GM19438 (cell line): Measurements from ENCODE around the gene SOX18.

ENCODE experiments used
- ATAC-seq: cut with Tn5 transposase; IDR thresholded peaks from one replicate; pipeline ENCODE4 v1.9.1; 2021; ENCODE audit warnings: low read depth; ENCODE audit not compliant: unreplicated experiment

The SOX18 gene

DNA sequence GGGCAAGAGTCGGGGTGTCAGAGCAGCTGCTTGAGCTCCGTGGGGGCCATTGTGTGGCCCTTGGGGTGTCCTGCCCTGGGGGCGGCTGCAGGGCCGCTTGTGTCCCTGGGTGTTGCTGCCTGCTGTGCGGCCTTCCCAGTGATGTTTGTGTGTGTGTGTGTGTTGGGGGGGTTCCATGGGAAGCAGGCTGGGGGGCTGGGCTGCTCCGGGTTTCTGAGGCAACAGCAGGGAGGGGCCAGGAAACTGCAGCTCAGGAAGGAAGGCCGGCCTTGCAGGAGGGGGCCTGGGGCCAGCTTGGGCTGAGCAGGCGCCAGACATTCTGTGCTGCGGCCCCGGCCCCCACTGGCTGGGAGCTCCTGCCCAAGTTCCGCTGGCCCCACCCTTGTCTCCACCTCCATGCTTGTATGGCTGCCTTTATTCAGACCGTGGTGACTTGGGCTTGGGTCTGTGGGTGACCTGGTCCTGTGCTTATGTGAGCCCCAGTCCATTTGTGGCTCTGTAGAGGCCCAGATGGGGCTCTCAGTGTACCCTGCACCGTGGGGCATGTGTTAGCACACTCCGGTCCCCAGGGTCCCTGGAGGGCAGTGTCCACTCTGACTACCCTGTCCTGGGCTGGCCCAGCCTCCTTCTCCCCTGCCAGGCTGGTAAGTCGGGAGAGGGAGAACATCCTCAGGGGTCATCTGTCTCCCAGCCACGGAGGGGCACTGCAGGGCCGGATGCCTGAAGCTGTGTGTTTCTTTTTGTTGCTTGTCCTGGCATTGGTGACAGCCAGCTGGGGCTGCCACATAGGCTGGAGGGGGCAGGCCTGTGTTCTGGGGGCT lies 4.6 kb upstream of the SOX18 start:
- ATAC-seq, result no peak

GRCh38 chr20:64052987-64053840 lies 3.8 kb upstream of the SOX18 start:
- ATAC-seq, result no peak

DNA sequence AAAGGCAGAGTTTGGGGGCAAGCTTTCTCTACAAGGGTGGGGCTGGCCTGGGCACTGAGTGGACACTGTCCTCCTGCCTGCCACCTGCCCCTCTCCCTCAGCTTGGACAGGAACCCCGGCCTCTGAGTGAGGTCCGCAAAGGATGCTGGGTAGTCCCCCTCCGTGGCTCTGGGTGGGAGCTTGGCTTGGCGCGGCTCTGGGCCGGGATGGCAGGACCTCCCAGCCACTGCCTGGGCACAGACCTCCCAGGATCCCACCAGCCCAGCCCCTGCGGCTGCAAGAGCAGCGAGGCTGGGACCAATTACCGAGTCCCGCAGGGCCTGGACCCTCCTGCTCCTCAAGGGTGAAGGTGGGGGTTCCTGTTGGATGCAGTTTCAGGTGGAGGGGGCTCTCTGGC lies 2.9 kb upstream of the SOX18 start:
- ATAC-seq, result no peak

DNA sequence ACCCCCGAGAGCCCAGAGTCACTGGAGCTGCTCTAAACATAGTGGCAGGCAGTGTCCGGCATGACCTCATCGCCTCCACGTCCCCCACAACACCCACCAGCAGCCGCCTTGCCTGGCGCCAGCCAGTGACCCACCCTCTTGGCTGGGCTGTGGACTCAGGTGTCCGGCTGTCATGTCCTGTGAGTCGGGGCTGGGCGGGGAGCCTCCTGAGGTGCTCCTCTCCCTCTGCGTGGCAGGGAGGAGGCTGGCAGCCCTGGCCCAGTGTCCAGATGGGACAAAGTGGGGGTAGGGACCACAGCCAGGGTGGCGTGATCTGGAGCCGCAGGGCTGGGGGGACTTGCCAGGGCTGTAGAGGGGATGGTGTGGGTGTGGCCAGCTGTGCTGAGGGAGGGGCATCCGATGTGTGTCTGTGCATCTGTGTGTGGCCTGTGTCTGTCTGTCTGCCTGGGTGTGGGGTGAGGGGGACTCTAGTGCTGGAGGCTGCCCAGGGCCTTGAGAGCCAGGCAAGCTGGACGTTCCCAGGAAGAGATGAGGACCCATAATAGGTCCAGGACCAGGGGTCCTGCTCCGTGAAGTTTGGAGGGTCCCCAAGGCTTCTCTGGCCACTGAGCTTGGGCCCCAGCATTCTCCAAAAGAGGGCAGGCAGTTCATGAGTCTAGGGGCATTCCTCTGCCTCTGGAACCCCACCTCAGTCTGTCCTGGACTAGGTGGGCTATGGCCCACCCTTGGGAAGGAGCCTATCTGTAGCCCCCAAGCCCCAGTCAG lies 2.3 kb upstream of the SOX18 start:
- no peak for ATAC-seq

- no peak for ATAC-seq
These were observed 1.6 kb upstream of the SOX18 start for GRCh38 chr20:64051033-64051452.

DNA sequence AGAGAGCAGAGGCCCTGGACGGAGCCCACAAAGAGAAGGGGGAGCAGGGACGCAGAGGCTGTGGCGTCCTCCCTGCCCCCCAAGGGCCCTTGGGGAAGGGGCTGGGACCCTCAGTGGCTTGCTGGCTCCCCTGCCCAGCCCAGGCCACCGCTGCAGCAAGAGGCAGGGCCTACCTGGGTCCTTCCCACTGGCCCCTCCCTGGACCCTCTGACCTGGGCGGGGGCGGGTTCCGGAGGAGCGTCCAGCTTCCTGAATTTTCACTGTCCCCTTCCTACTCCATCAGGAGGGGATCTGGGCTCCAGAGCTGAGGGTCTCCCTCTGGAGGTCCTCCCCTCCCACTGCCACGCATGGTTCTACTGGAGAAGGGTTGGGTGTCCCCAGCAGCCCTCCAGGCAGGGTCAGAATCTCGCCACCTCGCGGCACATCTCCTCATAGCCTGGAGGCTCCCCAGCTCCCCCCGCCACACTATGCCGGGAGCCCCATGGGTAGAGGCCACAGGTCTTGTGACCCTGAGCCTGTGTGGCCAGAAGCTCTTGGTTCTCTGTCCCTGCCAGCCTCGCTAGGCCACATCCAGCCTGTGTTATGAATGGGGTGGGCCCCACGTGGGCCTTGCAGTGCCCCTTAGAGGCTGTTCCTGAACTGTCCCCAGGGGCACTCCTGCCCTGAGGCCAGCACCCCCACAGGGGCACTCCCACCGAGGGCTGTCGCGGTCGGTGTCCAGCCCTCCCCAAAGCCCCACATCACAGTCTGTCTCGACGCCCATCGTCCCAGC lies 1.0 kb upstream of the SOX18 start:
- no peak for ATAC-seq

DNA sequence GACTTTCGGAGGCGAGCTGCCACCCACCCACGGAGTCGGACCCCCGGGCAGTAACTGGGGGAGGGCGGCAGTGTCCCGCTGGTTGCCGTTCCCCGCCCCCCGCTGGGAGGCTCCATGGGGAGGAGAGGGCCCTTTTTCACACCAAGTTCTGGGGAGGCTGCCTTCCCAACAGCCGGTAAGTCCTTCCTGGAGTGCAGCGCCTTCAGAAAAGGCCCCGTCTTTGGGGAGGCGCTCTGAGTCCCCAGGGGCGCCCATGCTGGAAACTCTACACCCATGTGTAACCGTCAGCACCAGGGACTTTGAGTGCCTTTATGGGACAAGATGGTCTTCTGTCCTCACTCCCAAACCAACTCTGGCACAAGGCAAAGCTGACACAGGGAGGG lies 430 bp upstream of the SOX18 start:
- no peak for ATAC-seq

- no peak for ATAC-seq
These were observed 916 bp downstream of the SOX18 start for GRCh38 chr20:64048402-64049044.

DNA sequence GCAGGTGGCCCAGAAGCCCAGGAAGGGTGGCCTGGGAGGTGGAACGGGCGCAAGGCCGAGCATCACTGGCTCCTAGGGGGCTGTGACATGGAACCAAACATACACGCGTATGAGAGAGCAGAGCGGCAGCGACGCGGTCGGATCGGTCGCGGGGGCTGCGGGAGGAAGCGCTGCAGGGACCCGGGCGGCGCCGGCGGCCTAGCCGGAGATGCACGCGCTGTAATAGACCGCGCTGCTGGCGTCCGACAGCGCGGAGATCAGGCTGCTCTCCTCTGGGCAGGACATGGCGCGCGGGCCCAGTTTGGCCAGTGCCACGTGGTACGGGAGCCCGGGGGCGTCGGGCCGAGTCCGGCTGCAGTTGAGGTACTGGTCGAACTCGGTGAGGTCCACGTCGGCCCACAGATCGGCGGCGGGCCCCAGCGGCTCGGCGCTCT lies 1.5 kb downstream of the SOX18 start:
- no peak for ATAC-seq

DNA sequence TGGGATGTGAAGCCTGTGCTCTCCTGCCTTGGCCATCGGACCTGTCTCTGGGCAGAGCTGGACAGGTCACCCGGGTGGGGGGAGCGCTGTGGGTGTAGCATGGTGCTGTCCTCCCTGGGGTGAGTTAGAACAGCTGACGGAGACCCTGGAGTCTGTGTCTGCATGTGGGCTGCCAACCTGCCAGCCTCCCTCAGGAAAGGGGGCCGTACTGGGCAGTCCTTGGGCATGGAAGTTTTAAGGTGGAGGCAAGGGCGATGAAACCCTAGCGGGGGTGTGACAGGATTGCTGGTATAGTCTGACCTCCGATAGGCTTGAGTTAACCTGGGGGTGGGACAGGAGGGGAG lies 2.4 kb downstream of the SOX18 start:
- no peak for ATAC-seq

DNA sequence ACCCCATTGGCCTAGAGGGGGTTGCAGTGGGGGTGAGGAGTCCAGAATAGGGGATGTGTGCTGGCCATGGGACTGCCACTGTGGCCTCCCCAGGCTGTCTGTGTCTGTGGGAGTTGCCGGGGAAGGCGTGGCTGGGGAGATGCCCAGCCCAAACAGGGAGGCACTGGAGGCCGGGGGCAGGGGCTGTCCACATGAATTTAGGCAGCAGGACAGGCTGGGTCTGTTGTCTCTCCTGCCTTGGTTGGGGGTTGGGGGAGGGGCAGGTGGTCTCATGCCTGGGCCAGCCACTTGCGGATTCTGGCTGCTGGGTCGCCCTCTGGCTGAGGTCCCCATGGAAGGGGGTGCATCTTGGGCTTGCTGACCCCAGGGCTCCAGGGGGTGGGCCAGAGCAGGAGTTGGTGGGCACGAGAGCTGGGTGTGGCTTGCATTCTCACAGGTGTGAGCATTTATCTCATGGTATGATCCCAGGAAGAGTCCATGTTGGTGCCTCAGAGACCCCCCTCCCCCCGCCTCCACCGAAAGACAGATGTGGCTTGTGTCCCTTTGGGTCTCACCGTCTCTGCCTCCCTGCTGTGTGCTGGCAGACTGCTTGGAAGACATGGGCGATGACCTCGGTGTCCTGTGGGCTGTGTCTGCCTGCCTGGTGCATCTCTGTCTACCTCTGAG lies 4.0 kb downstream of the SOX18 start:
- ATAC-seq, result no peak

- ATAC-seq, result no peak
These were observed 4.8 kb downstream of the SOX18 start for GRCh38 chr20:64044484-64045247.

DNA sequence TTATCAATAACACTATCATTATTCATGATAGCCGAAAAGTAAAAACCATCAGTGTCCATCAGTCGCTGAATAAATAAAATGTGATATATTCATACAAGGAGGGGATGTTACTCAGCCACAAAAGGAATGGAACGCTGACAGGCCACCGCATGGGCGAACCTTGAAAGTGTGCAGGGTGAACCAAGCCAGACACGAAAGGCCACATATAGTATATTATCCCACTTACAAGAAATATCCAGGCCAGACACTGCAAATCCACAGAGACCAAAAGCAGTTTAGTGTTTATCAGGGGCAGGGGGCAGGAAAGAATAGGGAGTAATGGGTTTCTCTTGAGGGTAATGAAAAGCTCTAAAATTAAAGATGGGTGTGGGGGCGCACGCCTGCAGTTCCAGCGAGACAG lies 5.7 kb downstream of the SOX18 start:
- no peak for ATAC-seq

GRCh38 chr20:64042054-64042781 lies 7.2 kb downstream of the SOX18 start:
- ATAC-seq, result no peak

DNA sequence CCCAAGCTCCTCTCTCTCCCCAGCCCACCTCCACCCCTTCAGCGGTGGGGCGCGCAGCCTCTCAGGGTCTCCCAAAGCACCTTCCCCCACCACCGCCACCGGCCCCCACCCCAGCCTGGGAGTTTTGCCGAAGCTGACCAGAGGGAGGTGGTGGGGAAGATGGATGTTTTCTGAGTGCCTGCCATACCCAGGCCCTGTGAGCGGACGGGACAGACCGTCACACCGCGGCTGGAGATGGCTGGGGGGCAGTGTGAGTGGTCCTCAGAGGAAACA lies 7.7 kb downstream of the SOX18 start:
- no peak for ATAC-seq

DNA sequence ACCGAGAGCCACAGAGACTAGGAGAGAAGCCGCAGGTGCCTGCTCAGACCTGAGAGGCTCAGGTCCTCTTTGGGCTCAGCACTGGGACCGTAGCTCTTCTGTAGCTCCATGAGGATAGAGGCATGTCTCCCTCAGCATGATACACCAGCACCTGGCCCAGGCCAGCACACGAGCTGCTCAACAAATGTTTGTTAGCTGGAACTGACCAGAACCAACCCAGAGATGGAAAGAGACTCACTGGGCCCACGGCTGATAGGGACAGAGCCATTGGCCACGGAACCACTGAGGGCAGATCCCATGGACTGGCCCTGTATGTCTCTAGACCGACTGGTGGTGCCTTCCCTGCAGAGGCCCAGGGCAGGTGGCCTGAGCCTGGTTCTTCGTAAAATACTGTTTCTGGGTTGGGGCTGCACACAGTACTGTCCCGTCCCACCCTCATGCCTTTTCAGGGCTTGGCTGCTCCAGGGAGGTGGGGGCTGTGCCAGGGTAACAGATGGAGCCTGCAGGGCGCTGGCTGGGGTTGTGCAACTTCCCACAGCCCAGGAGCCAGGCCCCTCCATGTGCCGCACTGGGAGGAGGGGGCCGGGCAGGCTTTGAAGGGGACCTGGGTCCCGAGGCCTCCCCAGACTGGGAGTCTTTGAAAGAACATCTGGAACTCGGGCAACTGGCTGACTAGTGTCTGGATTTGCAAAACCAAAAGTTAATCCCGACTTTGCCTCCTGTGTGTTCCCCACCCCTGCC lies 8.2 kb downstream of the SOX18 start:
- ATAC-seq, result no peak

GRCh38 chr20:64040231-64041039 lies 9.0 kb downstream of the SOX18 start:
- no peak for ATAC-seq
